Neutrophil (primary cell): ENCODE data around the gene TICAM2.

ENCODE experiments used
- H3K27ac ChIP-seq: fragments of 200-600 bp; sonication (generic); 2 replicates; pipeline ENCODE4 v1.5.1; 2016; ENCODE audit warnings: mild to moderate bottlenecking, moderate library complexity
- H3K27me3 ChIP-seq: fragments of 200-600 bp; sonication (generic); 2 replicates; pipeline ENCODE4 v1.6.0; 2016; ENCODE audit warnings: mild to moderate bottlenecking
- H3K36me3 ChIP-seq: fragments of 200-600 bp; sonication (generic); 2 replicates; pipeline ENCODE4 v1.5.1; 2017
- H3K4me1 ChIP-seq, 2 experiments: fragments of 200-600 bp in 1 of 2; sonication (generic) in 1 of 2; 1 replicate in 1 of 2; 2 replicates in 1 of 2; pipeline versions ENCODE4 v1.5.1 to v1.6.1; 2013 to 2016; ENCODE audit warnings: low read depth in 1 of 2, low read length in 1 of 2, mild to moderate bottlenecking in 1 of 2, moderate library complexity in 1 of 2; ENCODE audit not compliant: control insufficient read depth in 1 of 2, insufficient read depth in 1 of 2
- H3K4me3 ChIP-seq, 2 experiments: fragments of 200-600 bp in 1 of 2; sonication (generic) in 1 of 2; 1 replicate in 1 of 2; 2 replicates in 1 of 2; pipeline ENCODE4 v1.5.1; 2013 to 2016; ENCODE audit warnings: low read depth in 1 of 2, low read length in 1 of 2, mild to moderate bottlenecking in 1 of 2, moderate library complexity in 1 of 2
- H3K9me3 ChIP-seq: fragments of 200-600 bp; sonication (generic); 2 replicates; pipeline ENCODE4 v1.5.1; 2016
- CTCF ChIP-seq: fragments of 200-600 bp; sonication (generic); IDR thresholded peaks from 2 replicates; pipeline ENCODE4 v1.5.1; 2016; ENCODE audit warnings: antibody characterized with exemption

The TICAM2 gene

GRCh38 chr5:115543365-115544042 is 58.8 kb downstream of the TICAM2 start:
- H3K27ac ChIP-seq: peak overlapping the region; percentile 96
- peaks cover 21% of the 10 kb centered on the region for H3K36me3 ChIP-seq
- H3K4me1 ChIP-seq: peaks cover 56 to 60% of the 10 kb centered on the region in 2 experiments
- no peaks in the 10 kb centered on the region for H3K27me3 ChIP-seq
- no peak for TF ChIP-seq CTCF
- no peaks in the 10 kb centered on the region for H3K9me3 ChIP-seq
- H3K4me3 ChIP-seq: peak overlapping the region; percentile 89 to 90

- peak overlapping the region; percentile 96 for H3K27ac ChIP-seq
- H3K9me3 ChIP-seq: no peaks in the 10 kb centered on the region
- peak overlapping the region; percentile 89 to 90 for H3K4me3 ChIP-seq
- H3K4me1 ChIP-seq: peaks cover 63 to 67% of the 10 kb centered on the region in 2 experiments
- H3K27me3 ChIP-seq: no peaks in the 10 kb centered on the region
- H3K36me3 ChIP-seq: peaks cover 24% of the 10 kb centered on the region
- no peak for TF ChIP-seq CTCF
Observed at GRCh38 chr5:115542651-115543364, 59.5 kb downstream of the TICAM2 start.

- peak overlapping the region; percentile 96 for H3K27ac ChIP-seq
- H3K4me3 ChIP-seq: peak overlapping the region; percentile 89 to 90
- no peaks in the 10 kb centered on the region for H3K27me3 ChIP-seq
- peaks cover 70 to 74% of the 10 kb centered on the region in 2 experiments for H3K4me1 ChIP-seq
- H3K36me3 ChIP-seq: peaks cover 24% of the 10 kb centered on the region
- no peak for TF ChIP-seq CTCF
- H3K9me3 ChIP-seq: no peaks in the 10 kb centered on the region
Observed at GRCh38 chr5:115542086-115542485, 60.2 kb downstream of the TICAM2 start.

- TF ChIP-seq CTCF: no peak
- peaks cover 72 to 78% of the 10 kb centered on the region in 2 experiments for H3K4me1 ChIP-seq
- peak overlapping the region; percentile 96 for H3K27ac ChIP-seq
- no peaks in the 10 kb centered on the region for H3K27me3 ChIP-seq
- peaks cover 24% of the 10 kb centered on the region for H3K36me3 ChIP-seq
- H3K4me3 ChIP-seq: peak overlapping the region; percentile 89 to 90
- no peaks in the 10 kb centered on the region for H3K9me3 ChIP-seq
Observed at GRCh38 chr5:115541611-115542010, 60.7 kb downstream of the TICAM2 start.

GRCh38 chr5:115535479-115536035 is 66.7 kb downstream of the TICAM2 start:
- Histone ChIP-seq H3K9me3 (no peaks in the 10 kb centered on the region), H3K4me3 (no peak overlapping the region), H3K27ac (no peak overlapping the region), H3K36me3 (peaks cover 29% of the 10 kb centered on the region), H3K27me3 (no peaks in the 10 kb centered on the region), H3K4me1 (peaks cover 39 to 55% of the 10 kb centered on the region in 2 experiments)
- no peak for TF ChIP-seq CTCF
